ENCODE measurements around the gene BTBD2.

BTBD2 gene

DNA sequence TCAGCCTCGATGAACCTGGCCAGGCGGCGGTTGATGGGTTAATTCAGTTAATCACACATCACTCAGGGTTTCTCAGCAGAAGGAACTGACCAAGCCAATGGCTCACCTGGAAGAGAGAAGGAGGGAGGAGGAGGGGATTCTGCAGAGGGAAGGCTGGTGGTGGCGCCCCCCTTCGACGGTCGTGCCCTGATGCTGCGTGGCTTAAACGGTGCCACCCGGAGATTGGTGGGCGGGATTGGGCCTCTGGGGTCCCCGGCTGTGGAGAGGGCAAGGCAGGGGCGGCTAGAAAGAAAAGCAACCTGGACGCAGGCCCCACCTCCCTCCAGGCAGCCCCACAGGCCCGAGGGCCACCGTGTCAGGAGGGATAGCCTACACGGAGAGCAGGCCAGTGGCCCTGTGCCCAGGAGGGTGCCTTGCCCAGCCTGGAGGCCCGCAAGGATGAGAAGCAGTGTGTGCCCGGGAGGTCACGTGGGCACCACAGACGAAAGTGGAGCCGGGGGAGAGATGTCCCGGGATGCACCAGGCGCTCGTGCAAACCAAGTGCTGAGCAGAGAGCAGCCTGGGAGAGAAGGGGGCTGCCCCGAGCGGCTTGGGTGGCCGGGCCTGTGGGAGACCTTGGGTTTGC is 58.5 kb downstream of the BTBD2 start:
- no peak for DNase-seq

GRCh38 chr19:1956122-1956494 is 59.4 kb downstream of the BTBD2 start:
- DNase-seq: no peak

- DNase-seq: no peak
Observed at GRCh38 chr19:1955171-1956121, 60.1 kb downstream of the BTBD2 start.

DNA sequence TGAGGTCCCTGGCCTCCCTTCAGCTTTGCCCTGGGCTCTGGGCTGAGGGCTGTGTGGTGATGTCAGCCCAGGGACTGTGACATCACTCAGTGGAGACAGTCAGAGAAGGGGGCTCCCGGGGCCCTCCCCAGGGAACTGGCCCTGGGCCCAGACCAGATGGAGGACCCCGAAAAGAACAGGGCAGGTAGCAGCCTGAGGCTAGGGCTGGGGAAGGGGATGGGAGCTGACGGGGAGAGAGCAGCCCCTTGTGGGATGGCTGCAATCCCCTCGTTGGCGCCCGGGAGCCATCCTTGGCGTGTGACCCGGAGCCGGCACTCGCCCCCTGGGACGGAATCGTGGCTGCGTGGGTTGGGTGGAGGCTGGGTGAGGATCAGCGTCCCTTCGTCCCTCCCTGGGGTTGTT is 61.0 kb downstream of the BTBD2 start:
- DNase-seq: no peak

DNA sequence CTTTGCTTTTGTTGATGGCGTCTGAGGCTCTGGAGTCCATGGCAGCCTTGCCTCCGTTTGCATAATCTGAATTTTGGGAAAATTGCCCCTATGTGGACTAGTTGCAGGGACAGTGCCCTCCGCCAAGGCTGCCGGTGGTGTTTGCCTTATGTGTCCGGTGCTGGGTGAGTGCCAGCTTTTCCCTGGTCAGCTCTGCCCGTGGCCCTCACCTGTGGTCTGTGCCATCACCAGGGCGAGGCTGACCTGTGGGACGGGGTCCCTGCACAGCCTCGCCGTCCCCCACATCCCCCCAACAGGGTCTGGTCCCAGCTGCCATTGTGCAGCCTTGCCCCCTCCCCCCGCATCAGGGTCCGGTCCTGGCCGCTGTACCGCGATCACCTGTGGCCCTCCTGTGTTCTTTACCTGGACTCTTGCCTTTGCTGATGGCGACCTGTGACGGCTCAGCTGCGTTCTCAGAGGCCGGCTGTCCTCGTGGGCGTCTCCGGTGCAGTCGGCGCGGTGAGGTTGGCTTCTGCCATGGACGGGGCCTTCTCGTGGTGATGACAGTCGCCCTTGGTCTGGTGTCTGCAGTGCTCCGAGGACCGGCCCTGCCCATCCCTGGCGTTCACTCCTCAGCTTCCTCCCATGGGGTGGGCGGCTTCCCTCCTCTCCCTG is 61.9 kb downstream of the BTBD2 start:
- no peak for DNase-seq

GRCh38 chr19:1953037-1953436 is 62.5 kb downstream of the BTBD2 start:
- DNase-seq: no peak

GRCh38 chr19:1952635-1953034 is 62.9 kb downstream of the BTBD2 start:
- DNase-seq: no peak

DNA sequence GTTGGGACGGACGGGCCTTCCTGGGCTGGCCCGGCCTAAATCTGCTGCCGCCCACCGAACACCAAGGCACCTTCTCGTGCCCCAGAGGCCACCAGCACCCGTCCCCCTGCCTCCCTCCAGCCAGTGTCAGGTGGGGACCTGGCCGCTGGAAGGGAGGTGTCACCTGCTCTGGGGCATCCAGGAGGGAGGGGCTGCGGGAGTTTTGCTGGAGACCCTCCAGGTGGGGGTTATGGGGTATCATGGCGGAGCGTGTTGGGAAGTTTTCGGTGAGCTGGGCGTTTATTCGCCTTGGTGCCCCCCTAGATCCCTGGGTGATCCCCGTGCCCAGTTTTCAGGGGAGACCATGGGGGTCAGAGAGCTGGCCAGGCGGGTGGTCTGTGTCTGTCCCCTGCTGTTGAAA is 64.9 kb downstream of the BTBD2 start:
- DNase-seq: no peak

- DNase-seq: no peak
Observed at GRCh38 chr19:1949304-1950101, 66.0 kb downstream of the BTBD2 start.

GRCh38 chr19:1947651-1948209 is 67.8 kb downstream of the BTBD2 start:
- peak; percentile 43 to 58 for DNase-seq

GRCh38 chr19:1945899-1946298 is 69.6 kb downstream of the BTBD2 start:
- peak in 1 of 2 donors; percentile 51 for DNase-seq

GRCh38 chr19:1944916-1945561 is 70.5 kb downstream of the BTBD2 start:
- DNase-seq: no peak

DNA sequence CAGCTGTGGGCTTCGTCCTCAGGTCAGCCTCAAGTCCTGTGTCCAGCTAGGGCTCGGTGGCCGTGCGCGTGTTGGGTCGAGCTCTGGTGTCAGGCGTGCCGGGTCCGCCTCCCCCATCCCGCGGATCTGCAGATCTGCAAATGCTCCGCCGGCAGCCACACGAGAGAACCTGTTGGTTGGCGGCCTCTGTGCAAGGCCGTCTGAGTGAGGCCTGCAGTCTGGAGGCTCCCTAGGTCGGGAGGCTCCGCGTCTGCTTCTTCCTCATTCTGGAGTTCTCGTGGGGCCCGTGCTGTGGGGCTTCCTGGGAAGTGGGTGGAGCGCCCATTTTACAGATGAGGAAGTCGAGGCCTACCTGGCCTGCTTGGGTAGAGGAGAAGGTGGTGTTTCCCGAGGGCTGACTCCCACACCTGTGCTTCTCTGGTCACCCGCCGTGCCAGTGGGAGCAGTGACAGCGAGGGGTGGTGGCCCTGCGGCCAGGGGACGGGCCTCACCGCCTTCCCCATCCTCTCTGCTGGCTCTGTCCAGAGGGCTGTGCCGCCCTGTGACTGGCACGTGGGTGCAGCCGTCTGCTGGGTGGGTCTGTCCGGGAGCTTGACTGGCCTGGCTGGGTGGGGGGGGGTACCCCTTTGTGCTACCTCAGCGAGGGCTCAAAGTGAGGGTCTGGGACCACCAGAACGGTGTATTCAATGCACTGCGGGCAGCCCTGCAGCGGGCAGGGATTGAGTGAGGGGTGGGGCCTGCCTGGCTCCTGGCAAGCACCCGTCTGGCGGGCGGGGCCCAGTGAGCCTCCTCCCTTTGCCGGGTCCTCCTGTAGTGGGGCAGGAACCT is 71.2 kb downstream of the BTBD2 start:
- DNase-seq: peak; percentile 42 to 52

GRCh38 chr19:1943661-1944087 is 71.8 kb downstream of the BTBD2 start:
- no peak for DNase-seq

GRCh38 chr19:1942934-1943555 is 72.5 kb downstream of the BTBD2 start:
- no peak for DNase-seq

DNA sequence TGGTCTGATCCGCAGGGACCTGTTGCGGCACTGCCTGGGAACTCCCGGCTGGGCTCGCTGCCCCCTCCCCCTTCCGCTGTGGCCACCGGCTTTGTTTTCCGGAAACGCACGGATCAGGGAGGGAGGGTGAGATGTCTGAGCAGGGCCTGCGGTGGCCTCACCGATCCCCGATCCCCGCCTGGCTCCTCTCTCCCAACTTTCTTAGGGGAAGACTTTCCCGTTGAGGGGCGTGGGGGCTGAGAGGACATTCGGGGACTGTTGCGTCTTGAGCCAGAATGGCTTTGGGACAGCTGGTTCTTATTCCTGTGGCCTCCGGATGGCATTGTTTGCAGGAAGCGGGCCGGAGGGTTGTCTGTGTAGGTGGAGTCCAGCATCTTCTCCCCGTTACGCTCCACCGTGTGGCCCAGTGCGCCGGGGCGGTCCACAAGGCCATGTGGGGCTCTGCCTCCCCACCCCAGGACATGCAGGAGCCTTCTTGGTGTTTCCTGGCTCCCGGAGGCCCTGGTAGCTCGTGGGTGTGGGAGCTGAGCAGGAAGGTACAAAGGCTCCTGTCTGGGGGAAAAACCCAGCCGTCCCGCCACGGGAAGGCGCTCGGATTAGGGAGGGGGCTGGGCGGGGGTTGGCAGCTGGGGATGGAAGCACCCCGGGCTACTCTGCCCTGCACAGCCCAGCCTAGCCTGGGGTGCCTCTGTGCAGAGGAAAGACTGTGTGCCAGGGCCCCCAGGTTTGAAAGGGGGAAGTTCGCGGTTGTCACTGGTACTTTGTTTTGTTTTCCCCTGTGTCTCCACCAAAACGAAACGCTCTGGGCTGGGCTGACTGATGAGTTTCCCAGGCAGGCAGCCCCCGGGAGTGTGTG is 73.2 kb downstream of the BTBD2 start:
- peak; percentile 56 to 62 for DNase-seq

- peak in 1 of 2 donors; percentile 7 for DNase-seq
Observed at GRCh38 chr19:1941146-1942077, 74.1 kb downstream of the BTBD2 start, which contains the start of gene CSNK1G2. Gene CSNK1G2 (plus strand): TSS chr19:1941172. CDS start chr19:1969773, 28,601 bp downstream.

GRCh38 chr19:1938071-1938470 is 77.4 kb downstream of the BTBD2 start:
- no peak for DNase-seq
